ENCODE data around the gene ARSD. TPM values are rescaled to one million over a fixed set of nuclear protein-coding genes. Genes with fewer than 3 reads are reported as not detected.

Gene ARSD
- total RNA-seq, 1 experiment from 2014 or later = 10.3 TPM

GRCh38 chrX:2889045-2889605 lies 40.0 kb downstream of the ARSD start:
- no CpG with 5 or more reads among the region's 11 CpGs for WGBS (ENCODE audit: extremely low coverage, insufficient read length, low lambda C conversion rate)
- no peaks in the 10 kb centered on the region for H3K9me3 Mint-ChIP-seq
- H3K27ac ChIP-seq (ENCODE audit: insufficient read length, low read depth, low read length) = no peak overlapping the region
- H3K4me1 Mint-ChIP-seq = peaks cover 44 to 47% of the 10 kb centered on the region in 2 experiments
- H3K4ac ChIP-seq (ENCODE audit: low read depth, low read length) = no peak overlapping the region
- no peaks in the 10 kb centered on the region for H3K79me1 ChIP-seq (ENCODE audit: insufficient read depth, low read depth, low read length, poor library complexity, severe bottlenecking)
- no peak overlapping the region for H3T11ph ChIP-seq (ENCODE audit: low read length)
- H2AK5ac ChIP-seq (ENCODE audit: insufficient read length, low read length) = no peak overlapping the region
- no peaks in the 10 kb centered on the region for H3K27me3 ChIP-seq (ENCODE audit: insufficient read depth, low read length)
- DNase-seq = no peak
- H4K8ac ChIP-seq (replicated peaks; ENCODE audit: insufficient read length, low read depth, low read length) = no peak overlapping the region
- TF ChIP-seq CTCF (conservative IDR thresholded peaks at IDR 0.05) = no peak
- H3K4me3 Mint-ChIP-seq = no peak overlapping the region
- no peaks in the 10 kb centered on the region for H3K27me3 Mint-ChIP-seq (ENCODE audit: low read depth)
- peak overlapping the region; percentile 18 to 66 (median 21); a peak in 6 of 7 replicates for H3K27ac Mint-ChIP-seq
- peak overlapping the region; percentile 65 for H3K18ac ChIP-seq (ENCODE audit: insufficient read length, low read depth, low read length)
- H2BK20ac ChIP-seq (ENCODE audit: low read depth, low read length, poor library complexity, severe bottlenecking) = no peak overlapping the region
- peaks cover 4% of the 10 kb centered on the region for H3K23me2 ChIP-seq (ENCODE audit: insufficient read length, low read depth, low read length, poor library complexity, severe bottlenecking)
- H3K56ac ChIP-seq (ENCODE audit: insufficient read length, low read depth, low read length) = no peak overlapping the region
- no peak overlapping the region for H2AFZ ChIP-seq (ENCODE audit: low read length)
- H3K4me1 ChIP-seq (ENCODE audit: insufficient read depth, low read length) = peaks cover 9% of the 10 kb centered on the region
- peaks cover 9 to 19% (median 17%) of the 10 kb centered on the region in 3 experiments; a peak in 6 of 7 replicates for H3K36me3 Mint-ChIP-seq (ENCODE audit: insufficient read depth in 1 of 3, low read depth in 3 of 3)
- H2BK12ac ChIP-seq (ENCODE audit: insufficient read length, low read depth, low read length) = no peak overlapping the region
- H4K91ac ChIP-seq (ENCODE audit: insufficient read length, low read depth, low read length) = no peak overlapping the region
- H4K20me1 ChIP-seq (ENCODE audit: control insufficient read depth, insufficient read depth, insufficient read length) = no peaks in the 10 kb centered on the region
- no peaks in the 10 kb centered on the region for H3K9me3 ChIP-seq (ENCODE audit: control insufficient read depth, low read depth, low read length)
- no peak overlapping the region for H3K9ac ChIP-seq (ENCODE audit: extremely low read depth, insufficient read length, low read length)
- no peak overlapping the region for H3K4me2 ChIP-seq (ENCODE audit: insufficient read depth, insufficient read length, low read length)
- H3K23ac ChIP-seq (ENCODE audit: insufficient read length, low read depth, low read length) = no peak overlapping the region
- H2BK120ac ChIP-seq (ENCODE audit: low read depth, low read length, poor library complexity, severe bottlenecking) = no peak overlapping the region
- H2BK5ac ChIP-seq (ENCODE audit: insufficient read length, low read length) = no peak overlapping the region
- H3K14ac ChIP-seq (ENCODE audit: insufficient read depth, low read length) = no peak overlapping the region
- no peak overlapping the region for H2BK15ac ChIP-seq (ENCODE audit: low read depth, low read length)
- H4K5ac ChIP-seq (ENCODE audit: insufficient read length, low read depth, low read length) = no peak overlapping the region
- no peaks in the 10 kb centered on the region for H3K79me2 ChIP-seq (ENCODE audit: insufficient read depth, low read length)
